NB4 (cell line): ENCODE results near the gene RBFOX1.

Source experiments
- CTCF ChIP-seq: IDR thresholded peaks from one replicate; pipeline ENCODE4 v1.5.1; 2012; ENCODE audit warnings: low read depth, low read length
- POLR2A ChIP-seq: IDR thresholded peaks from 2 replicates; pipeline ENCODE4 v1.6.1; 2011; ENCODE audit warnings: mild to moderate bottlenecking; ENCODE audit not compliant: insufficient read length; ENCODE audit errors: extremely low read depth

GRCh38 chr16:7449808-7450207, 117.2 kb downstream of the RBFOX1 start:
- TF ChIP-seq CTCF (no peak), POLR2A (no peak)
